HPDE6-E6E7 (cell line): ENCODE measurements around the gene FUT7.

Source experiments
- DNase-seq: peaks from one replicate; pipeline ENCODE4 v3.0.0; 2011; ENCODE audit warnings: missing footprints; ENCODE audit errors: extremely low spot score

Gene FUT7

GRCh38 chr9:137018761-137019559 is 12.9 kb downstream of the FUT7 start:
- DNase-seq, result no peak

- DNase-seq, result no peak
These were observed 13.9 kb downstream of the FUT7 start for GRCh38 chr9:137017791-137018497.

GRCh38 chr9:137017071-137017470 is 14.8 kb downstream of the FUT7 start:
- no peak for DNase-seq

- DNase-seq, result no peak
These were observed 15.5 kb downstream of the FUT7 start for GRCh38 chr9:137016436-137016835.

GRCh38 chr9:137015976-137016375 is 15.9 kb downstream of the FUT7 start:
- no peak for DNase-seq

GRCh38 chr9:137015540-137015930 is 16.4 kb downstream of the FUT7 start:
- no peak for DNase-seq

- DNase-seq, result no peak
These were observed 16.9 kb downstream of the FUT7 start for GRCh38 chr9:137014776-137015539.

GRCh38 chr9:137014166-137014565 is 17.7 kb downstream of the FUT7 start:
- no peak for DNase-seq

- DNase-seq, result no peak
These were observed 18.3 kb downstream of the FUT7 start for GRCh38 chr9:137013571-137013940.

- no peak for DNase-seq
These were observed 19.0 kb downstream of the FUT7 start for GRCh38 chr9:137012694-137013570.

GRCh38 chr9:137011907-137012675 is 19.8 kb downstream of the FUT7 start:
- no peak for DNase-seq

- DNase-seq, result no peak
These were observed 20.7 kb downstream of the FUT7 start for GRCh38 chr9:137011156-137011555.

GRCh38 chr9:137009938-137010732 is 21.8 kb downstream of the FUT7 start:
- no peak for DNase-seq

GRCh38 chr9:137009217-137009616 is 22.7 kb downstream of the FUT7 start:
- DNase-seq, result no peak

- no peak for DNase-seq
These were observed 23.6 kb downstream of the FUT7 start for GRCh38 chr9:137008312-137008711.

GRCh38 chr9:137007816-137008270 is 24.0 kb downstream of the FUT7 start:
- no peak for DNase-seq

GRCh38 chr9:137007108-137007815 is 24.6 kb downstream of the FUT7 start:
- DNase-seq, result no peak

- DNase-seq, result no peak
These were observed 25.5 kb downstream of the FUT7 start for GRCh38 chr9:137006116-137007003.
